AG08396 (cell line): ENCODE measurements around the gene DENND1B.

Source experiments
- DNase-seq: peaks from one replicate; pipeline ENCODE4 v3.0.0; 2012; ENCODE audit warnings: low spot score, mixed read lengths

The DENND1B gene

DNA sequence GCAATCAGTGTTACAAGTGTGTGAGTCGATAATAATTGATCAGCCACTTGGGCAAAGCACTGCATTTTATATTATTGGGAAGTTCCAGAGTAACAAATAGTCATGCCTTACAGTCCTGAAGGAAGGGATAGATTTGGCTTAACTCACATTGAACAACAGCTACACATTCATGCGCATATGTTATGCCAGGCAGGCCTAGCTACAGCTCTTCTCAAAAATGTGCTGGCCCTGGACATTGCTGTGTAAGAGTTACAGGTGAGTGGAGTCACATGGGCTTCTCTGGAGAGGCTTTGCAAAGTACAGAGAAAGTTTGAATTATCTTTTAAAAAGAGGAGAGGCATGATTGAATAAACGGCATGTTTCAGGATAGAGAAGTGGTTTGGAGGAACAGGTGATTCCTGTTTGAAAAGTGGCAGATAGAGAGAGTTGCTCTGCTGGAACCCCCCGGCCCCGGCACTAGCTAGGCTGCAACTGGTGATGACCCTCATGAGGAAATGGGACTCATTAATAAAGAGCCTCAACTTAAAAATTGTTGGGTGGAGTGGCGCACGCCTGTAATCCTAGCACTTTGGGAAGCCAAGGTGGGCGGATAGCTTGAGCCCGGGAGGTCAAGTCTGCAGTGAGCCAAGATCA lies 306.6 kb downstream of the DENND1B start:
- DNase-seq: no peak

DNA sequence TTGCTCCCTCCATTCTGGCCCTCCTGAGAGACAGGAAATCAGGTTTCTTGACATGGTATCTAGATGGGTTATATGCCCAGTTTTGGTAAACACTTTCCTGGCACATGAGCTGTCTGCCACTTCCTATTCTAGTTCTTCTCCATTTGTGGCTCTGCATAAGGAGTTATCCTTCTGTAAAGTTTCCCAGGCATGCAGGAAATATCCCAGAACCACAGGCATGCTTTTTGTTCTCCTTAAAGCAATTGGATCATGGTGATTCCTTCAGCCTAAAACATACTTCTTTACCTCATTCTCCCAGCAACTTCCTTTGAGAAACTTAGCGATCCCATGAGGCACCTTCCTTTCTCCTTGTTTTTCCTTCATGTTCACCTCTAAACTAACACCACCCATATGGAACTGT lies 307.4 kb downstream of the DENND1B start:
- no peak for DNase-seq

- no peak for DNase-seq
Measured at GRCh38 chr1:197466813-197467212, 308.5 kb downstream of the DENND1B start.

GRCh38 chr1:197465528-197466327 lies 309.6 kb downstream of the DENND1B start:
- DNase-seq: no peak

GRCh38 chr1:197464044-197464443 lies 311.2 kb downstream of the DENND1B start:
- DNase-seq: peak; percentile 9

DNA sequence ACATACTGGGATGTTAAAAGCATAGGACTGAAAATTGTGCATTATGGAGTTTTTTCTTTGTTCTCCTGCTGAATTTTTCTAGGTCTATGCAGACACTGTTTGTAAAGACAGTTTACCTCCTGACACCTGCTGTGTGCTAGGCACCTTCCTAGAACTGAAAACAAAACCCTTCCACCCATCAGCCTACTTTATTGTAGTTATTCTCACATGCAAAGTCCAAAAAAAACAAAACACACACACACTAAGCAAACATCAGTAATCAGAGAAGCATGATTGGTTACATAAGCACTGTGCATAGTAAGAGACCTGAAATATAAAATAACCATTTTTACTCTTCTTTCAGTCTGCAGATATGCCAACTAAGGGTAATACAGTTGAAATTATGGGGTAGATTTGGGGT lies 312.1 kb downstream of the DENND1B start:
- no peak for DNase-seq

DNA sequence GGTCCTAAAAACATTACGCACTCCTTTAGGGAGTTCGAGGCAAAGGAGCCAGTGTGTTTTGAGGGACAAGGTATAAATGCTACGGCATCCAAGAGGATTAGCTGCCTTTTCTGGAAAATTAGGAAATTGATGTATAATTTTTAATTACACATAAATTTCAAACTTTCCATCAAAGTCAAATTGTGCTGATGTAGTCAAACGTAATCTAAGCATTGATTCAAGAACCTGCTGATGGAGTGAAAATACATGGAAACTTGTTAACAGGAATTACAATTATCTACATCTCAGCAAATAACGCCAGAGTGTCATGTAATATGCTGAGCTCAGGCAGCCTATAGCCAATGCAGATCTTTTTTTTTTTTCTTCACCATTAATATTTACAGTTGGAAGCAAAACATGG lies 312.7 kb downstream of the DENND1B start:
- no peak for DNase-seq
